ENCODE data around the gene DTNA.
"Not testable (repeated sequence)": the region's sequence is repeated elsewhere in the genome, so short reads cannot be mapped to it uniquely, and the experiment has no call there.

DTNA gene

DNA sequence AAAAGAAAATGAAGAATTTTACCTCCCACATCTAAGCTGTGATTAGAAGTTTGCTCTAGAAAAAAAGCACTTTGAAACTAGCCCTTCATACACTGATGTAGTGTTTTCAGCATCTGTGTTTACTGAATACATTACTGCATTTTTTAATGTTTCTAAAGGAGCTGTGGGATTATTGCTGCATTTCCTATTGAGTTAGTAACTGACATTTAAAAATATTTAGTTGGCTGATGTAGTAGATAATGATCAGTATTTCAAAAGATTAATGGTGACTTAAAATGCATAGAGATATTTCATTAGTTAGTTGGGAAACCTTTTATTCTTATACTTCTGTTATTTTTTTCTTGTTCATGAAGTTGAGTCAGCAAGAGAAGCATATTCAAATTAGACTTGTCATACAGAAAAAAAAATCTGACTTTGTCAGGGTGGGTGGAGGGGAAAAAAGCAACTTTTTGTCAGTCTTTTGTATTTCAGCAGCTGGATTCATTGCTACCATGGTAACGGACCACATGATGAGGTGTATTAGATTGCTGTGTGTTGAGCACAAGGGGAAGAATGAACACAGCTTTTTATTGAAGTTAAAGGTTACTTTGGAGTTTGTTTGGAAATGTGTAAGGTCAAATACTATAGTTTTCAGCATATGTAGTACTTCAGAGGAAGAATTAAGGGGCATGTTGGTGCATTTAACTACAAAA is at the start of gene DTNA:
Gene DTNA (plus strand): TSS at position 549 of the 692 bp plus-strand sequence. CDS start 45,679 bp downstream, outside the sequence.
- FAIRE-seq (no peak), DNase-seq (ENCODE audit: insufficient read length, low spot score) (no peak)
- no peak for TF ChIP-seq POLR2A (IDR thresholded peaks at IDR 0.05; ENCODE audit: low read depth, low read length)

DNA sequence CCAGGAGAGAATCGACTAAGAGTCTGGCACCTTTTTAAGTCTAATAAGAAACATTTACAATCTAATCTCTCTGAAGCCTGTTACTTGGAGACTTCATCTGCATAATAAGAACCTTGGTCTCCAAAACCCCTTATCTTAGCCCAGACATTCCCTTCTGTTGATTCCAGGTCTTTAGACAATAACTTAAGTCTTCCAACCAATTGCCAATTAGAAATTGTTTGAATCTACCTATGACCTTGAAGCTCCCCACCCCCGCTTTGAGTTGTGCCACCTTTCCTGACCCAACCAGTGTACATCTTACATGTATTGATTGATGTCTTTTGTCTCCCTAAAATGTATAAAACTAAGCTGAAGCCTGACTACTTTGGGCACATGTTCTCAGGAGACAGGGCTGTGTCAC is 49.5 kb upstream of the DTNA start:
- FAIRE-seq: no peak
- TF ChIP-seq POLR2A (IDR thresholded peaks at IDR 0.05; ENCODE audit: low read depth, low read length): no peak
- DNase-seq (ENCODE audit: insufficient read length, low spot score): no peak

DNA sequence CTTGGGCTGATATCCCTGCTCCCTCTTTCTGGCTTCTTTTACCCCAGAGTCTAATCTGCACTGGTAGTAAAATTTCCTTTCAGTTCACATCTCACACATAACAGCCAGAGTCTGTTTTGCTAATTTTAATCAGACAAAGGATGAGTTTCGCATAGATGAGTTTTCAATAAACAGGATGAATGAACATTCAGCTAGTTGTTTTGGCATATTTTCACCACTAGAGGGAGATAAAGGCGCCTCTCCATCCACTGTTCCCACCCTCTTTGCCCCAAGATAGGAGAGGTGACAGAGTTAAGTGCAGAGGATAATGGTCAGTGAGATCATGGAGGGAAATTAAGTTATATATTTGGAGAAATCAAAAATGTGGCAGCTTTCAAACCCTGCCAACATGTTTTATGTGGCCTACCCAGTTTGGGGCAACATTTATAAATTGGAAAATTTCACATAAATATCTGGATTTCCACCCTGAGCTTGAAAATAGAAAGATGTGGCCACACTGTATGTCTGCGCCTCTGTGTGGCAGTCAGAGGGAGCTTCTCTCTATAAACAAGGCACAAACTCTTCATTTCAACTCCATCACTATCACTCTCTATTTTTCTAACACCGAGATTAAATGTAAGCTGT is 48.5 kb upstream of the DTNA start:
- FAIRE-seq (no peak), DNase-seq (ENCODE audit: insufficient read length, low spot score) (no peak)
- no peak for TF ChIP-seq POLR2A (IDR thresholded peaks at IDR 0.05; ENCODE audit: low read depth, low read length)

DNA sequence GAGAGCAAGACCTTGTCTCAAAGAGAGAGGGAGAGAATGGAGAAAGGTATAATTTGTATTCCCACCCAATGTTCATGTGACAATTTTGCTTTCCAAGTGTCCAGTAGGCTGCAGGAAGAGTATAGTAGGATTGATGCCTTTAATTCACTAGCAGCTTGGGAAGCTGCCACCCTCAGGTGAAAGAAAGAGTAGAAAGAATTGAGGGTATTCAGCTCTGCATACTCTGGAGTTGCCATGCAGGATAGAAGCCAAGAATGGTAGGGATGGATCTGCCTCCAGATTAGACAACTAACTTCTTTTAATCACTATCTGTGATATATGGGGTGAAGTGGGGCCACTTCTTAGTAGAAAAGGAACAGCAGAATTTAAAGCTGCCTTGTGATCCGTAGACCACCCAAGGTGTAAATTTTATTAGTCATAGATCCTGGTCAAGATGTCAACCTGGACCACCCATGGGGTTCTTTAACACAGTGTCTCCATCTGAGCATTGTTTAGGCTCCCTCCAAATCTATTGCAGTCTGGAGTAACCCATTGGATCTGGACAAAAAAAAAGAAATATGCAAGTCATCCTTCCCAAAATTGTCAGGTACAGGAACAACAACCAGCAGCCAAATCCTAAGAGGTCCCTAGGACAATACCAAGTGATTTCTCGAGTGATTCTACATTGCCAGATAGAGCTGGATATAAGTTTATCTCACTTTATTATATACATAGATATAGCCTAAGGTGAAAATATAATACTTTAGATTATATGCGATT is 33.1 kb upstream of the DTNA start:
- FAIRE-seq (no peak), DNase-seq (ENCODE audit: insufficient read length, low spot score) (no peak)
- no peak for TF ChIP-seq POLR2A (IDR thresholded peaks at IDR 0.05; ENCODE audit: low read depth, low read length)

DNA sequence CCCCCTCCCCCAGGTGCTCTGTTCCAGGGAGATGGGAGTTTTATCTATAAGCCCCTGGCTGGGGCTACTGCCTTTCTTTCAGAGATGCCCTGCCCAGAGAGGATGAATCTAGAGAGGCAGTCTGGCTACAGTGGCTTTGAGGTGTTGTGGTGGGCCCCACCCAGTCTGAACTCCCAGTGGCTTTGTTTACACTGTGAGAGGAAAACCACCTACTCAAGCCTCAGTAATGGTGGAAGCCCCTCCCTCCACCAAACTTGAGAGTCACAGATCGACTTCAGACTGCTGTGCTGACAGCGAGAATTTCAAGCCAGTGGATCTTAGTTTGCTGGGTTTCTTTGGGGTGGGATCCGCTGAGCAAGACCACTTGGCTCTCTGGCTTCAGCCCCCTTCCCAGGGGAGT is 20.3 kb upstream of the DTNA start:
- not testable (repeated sequence) for DNase-seq (ENCODE audit: insufficient read length, low spot score); FAIRE-seq

DNA sequence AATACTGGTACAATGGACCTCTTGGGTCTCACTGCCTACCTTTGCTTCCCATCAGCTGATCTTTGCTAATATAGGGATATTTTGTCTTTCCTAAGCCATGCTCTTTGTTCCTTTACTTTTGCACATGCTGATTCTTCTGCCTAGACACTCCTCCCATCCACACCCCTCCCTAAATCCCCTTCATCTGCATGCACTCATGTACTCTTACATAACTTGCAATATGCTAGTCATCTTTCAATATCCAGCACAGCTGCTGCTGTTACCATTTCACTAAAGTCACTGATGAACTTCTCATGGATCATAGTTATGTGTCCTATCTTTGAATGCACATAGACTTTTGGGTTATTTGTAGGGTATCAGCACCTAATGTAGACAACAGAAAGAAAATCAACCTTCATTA is 18.5 kb upstream of the DTNA start:
- no peak for DNase-seq (ENCODE audit: insufficient read length, low spot score)
- no peak for FAIRE-seq
- no peak for TF ChIP-seq POLR2A (IDR thresholded peaks at IDR 0.05; ENCODE audit: low read depth, low read length)

DNA sequence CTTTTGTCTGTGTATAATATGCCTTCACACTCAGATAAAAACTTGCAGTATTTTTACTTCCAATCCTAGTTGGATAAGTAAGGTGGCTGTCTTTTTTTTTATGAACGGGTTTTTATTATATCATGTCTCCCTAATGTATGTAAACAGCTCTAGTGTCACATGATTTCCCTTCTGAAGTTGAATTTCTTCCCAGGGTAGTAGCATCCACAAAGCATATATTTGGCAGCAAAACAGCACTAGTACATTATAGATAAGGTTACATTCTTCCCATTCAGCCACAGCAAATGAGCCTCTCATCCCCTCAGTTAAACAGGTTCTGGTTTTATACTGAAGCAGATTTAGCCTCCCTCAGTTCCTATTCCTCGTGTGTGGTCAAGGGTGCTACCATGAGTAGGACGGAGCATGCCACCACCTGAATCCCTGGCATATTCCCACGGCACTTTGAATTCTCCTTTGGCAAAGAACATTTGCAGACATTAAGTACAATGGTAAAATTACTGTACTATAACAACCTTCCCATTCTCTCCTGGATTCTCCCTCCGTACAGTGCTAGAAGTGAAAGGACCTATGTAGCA is 15.4 kb upstream of the DTNA start:
- DNase-seq (ENCODE audit: insufficient read length, low spot score): no peak
- TF ChIP-seq POLR2A (IDR thresholded peaks at IDR 0.05; ENCODE audit: low read depth, low read length): no peak
- no peak for FAIRE-seq

DNA sequence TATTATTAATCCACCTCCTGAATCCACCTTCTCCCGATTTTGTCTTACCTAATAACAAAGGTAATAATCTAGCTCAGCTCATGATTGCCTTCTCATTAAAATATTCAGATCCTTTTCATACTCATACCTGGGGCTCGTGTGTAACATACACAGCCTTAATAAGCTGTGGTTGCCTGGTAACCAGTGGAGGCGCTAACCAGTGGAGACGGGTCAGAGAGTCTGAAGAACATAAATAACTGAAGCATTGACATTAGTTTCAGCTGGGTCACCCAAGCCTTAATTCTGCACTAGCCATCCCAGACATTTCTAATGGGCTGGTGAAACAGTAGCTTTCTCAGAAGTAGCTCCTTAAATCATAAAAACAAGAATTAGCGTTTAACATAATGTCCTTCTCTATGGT is 14.8 kb upstream of the DTNA start:
- FAIRE-seq: no peak
- DNase-seq (ENCODE audit: insufficient read length, low spot score): no peak
- no peak for TF ChIP-seq POLR2A (IDR thresholded peaks at IDR 0.05; ENCODE audit: low read depth, low read length)

DNA sequence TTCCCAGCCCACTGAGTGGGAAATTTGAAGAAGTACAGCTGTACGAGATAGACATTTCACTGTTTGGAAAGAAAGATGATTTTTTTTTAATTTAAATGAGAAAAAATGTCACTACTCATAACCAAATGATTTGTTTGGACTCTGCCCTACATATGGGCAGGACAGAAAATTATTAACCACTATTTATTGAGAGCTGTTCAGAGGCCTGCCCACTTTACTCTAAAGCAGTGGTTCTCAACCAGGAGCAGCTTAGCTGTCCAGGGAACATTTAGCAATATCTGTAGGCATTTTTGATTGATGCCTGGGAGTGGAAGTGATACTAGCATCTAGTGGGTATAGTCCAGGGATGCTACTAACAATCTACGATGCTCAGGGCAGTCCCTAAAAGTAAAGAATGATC is 13.4 kb upstream of the DTNA start:
- no peak for TF ChIP-seq POLR2A (IDR thresholded peaks at IDR 0.05; ENCODE audit: low read depth, low read length)
- DNase-seq (ENCODE audit: insufficient read length, low spot score) (no peak), FAIRE-seq (no peak)

DNA sequence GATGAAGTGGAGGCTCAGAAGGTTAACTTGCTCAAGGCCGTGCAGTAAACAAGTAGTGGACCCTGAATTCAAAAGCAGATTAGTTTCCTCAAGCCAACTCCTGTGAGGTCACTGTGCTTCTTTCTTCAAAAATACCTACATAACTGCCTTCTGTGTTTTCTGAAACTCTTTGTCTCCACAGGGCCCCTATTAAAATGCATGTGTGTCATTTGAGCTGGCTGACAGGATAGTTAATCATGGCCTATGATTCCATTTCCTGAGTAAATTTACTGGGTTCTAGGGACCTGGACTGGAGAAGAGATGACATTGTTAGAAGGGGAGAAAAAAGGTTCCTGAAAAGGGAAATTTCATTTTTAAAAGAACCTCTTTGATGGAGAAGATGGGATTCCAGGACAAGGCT is 12.9 kb upstream of the DTNA start:
- DNase-seq (ENCODE audit: insufficient read length, low spot score): no peak
- no peak for FAIRE-seq
- TF ChIP-seq POLR2A (IDR thresholded peaks at IDR 0.05; ENCODE audit: low read depth, low read length): no peak

DNA sequence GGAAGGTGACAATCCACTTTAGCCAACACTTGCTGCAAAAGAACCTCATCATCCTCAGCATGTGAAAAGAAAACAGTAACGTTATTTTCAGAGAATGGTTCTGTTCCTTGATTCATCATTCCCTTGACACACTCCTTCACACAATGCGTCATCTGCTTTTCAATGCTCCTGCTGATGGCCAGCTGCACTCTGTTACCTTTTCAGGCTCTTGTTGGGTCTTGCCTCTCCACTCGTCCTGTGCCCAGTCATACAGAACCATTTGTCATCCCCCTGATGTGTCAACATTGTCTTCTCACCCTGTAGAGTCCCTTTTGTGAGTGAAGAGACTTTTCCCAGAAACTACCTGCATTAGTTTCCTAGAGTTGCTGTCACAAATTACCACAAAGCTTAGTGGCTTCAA is 12.2 kb upstream of the DTNA start:
- DNase-seq (ENCODE audit: insufficient read length, low spot score) (no peak), FAIRE-seq (no peak)
- no peak for TF ChIP-seq POLR2A (IDR thresholded peaks at IDR 0.05; ENCODE audit: low read depth, low read length)

DNA sequence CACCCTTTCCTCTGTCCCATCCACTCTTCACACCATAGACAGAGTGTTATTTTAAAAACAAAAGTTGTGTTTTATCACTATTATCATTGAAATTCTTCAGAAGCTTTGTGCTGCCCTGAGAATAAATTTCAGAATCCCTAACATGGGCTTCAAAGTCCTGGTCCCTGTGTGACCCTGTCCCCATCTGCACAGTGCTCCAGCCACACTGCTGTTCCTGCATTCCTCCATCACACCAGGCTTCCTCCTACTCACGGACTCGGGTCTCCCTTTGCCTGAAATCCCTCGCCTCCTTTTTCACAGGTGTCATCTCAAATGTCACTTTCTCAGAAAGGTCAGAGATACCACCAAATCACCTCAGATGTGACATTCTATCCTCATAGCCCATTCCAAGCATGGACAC is 8.2 kb upstream of the DTNA start:
- no peak for TF ChIP-seq POLR2A (IDR thresholded peaks at IDR 0.05; ENCODE audit: low read depth, low read length)
- DNase-seq (ENCODE audit: insufficient read length, low spot score) (no peak), FAIRE-seq (no peak)

DNA sequence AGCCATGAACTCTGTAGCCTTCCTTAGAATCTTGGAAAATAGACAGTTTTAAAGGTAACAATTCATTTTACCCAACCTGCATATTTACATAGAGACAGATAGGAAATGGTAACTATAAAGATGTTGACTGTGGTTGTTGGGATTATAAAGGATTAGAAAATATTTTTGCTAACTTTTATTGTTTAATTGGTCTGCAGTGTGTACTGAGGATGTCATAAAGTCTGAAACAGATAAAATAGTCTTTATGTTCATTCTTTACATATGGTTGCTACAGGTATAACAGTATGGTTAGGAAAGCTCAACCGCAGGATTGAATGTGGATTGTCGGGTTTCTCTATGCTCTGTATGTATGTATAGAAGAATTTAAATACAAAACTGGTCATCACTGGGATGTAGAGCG is 7.3 kb upstream of the DTNA start:
- FAIRE-seq (no peak), DNase-seq (ENCODE audit: insufficient read length, low spot score) (no peak)
- TF ChIP-seq POLR2A (IDR thresholded peaks at IDR 0.05; ENCODE audit: low read depth, low read length): no peak

DNA sequence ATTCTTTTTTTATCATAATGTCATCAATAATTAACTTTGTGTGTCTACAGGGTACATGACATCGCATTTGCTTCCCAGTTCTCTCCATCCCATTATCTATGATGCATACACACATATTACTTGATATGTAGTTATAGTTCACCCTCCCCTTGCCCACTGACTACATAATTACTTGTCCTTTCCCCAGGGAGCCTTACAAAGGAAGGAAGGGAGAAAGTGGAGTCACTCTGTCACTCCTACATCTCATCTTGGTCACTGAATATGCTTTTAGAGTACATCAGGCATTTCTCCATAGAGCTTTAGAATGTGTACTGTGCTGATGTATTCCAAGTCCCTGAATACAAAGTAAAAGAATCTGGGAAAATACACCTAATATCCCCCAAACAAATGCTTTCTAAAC is 6.0 kb upstream of the DTNA start:
- no peak for TF ChIP-seq POLR2A (IDR thresholded peaks at IDR 0.05; ENCODE audit: low read depth, low read length)
- DNase-seq (ENCODE audit: insufficient read length, low spot score) (no peak), FAIRE-seq (no peak)

All from H54 (cell line).